ENCODE data around the gene TMPRSS9.

TMPRSS9 gene

GRCh38 chr19:2339644-2340310 lies 20.3 kb upstream of the TMPRSS9 start:
- Histone ChIP-seq H3K27me3 (ENCODE audit: control insufficient read depth, insufficient read depth, low read length) (no peaks in the 10 kb centered on the region), H3K4me2 (ENCODE audit: low read length) (no peak overlapping the region), H3K4me3 (ENCODE audit: low read depth, low read length) (no peak overlapping the region), H3K36me3 (ENCODE audit: control insufficient read depth, insufficient read depth, low read length) (no peaks in the 10 kb centered on the region), H3K79me2 (peaks cover 7% of the 10 kb centered on the region), H3K27ac (no peak overlapping the region), H3K9ac (no peak overlapping the region), H3K9me3 (ENCODE audit: control insufficient read depth, low read length) (no peaks in the 10 kb centered on the region), H3K4me1 (no peaks in the 10 kb centered on the region), H2AFZ (no peak overlapping the region)
- TF ChIP-seq, protein P1, sequence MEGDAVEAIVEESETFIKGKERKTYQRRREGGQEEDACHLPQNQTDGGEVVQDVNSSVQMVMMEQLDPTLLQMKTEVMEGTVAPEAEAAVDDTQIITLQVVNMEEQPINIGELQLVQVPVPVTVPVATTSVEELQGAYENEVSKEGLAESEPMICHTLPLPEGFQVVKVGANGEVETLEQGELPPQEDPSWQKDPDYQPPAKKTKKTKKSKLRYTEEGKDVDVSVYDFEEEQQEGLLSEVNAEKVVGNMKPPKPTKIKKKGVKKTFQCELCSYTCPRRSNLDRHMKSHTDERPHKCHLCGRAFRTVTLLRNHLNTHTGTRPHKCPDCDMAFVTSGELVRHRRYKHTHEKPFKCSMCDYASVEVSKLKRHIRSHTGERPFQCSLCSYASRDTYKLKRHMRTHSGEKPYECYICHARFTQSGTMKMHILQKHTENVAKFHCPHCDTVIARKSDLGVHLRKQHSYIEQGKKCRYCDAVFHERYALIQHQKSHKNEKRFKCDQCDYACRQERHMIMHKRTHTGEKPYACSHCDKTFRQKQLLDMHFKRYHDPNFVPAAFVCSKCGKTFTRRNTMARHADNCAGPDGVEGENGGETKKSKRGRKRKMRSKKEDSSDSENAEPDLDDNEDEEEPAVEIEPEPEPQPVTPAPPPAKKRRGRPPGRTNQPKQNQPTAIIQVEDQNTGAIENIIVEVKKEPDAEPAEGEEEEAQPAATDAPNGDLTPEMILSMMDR (IDR thresholded peaks at IDR 0.05): no peak

DNA sequence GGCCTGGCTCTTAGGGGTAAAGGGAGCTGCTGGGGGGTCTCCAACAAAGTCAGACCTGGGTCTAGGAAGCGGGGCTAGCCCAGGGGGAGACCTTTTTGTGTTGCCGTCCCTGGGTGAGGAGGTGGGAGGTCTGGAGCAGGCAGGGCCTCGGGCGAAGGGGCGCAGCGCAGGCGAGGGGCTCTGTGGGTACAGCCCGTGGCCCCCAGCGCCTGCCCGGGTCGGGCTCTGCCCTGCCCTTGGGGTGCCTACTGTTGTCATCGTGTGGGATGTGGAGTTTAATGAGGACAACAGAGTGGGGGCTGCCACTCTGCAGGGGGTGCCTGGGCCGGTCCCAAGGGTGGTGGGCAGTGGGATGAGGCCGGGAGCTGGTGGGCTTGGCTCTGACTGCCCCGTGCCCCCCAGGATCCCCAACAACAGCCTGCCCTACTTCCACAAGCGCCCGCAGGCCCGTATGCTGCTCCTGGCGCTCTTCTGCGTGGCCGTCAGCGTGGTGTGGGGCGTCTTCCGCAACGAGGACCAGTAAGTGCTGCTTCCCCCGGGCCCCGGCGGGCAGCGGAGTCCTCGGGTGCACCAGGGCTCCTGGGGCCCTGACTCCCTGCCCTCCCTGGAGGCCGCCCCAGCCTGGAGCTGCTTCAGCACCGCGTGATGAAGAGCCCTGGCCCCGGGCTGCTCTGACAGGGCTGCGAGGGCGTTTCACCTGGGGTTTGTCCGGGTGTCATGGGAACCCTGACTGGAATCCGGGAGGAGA lies 19.4 kb upstream of the TMPRSS9 start:
- H3K4me3 ChIP-seq (ENCODE audit: low read depth, low read length): no peak overlapping the region
- no peaks in the 10 kb centered on the region for H3K4me1 ChIP-seq
- peaks cover 4% of the 10 kb centered on the region for H3K79me2 ChIP-seq
- no peak overlapping the region for H2AFZ ChIP-seq
- no peaks in the 10 kb centered on the region for H3K27me3 ChIP-seq (ENCODE audit: control insufficient read depth, insufficient read depth, low read length)
- no peaks in the 10 kb centered on the region for H3K36me3 ChIP-seq (ENCODE audit: control insufficient read depth, insufficient read depth, low read length)
- TF ChIP-seq, protein P1 (IDR thresholded peaks at IDR 0.05): no peak
- no peak overlapping the region for H3K9ac ChIP-seq
- no peak overlapping the region for H3K27ac ChIP-seq
- H3K4me2 ChIP-seq (ENCODE audit: low read length): no peak overlapping the region
- H3K9me3 ChIP-seq (ENCODE audit: control insufficient read depth, low read length): no peaks in the 10 kb centered on the region

DNA sequence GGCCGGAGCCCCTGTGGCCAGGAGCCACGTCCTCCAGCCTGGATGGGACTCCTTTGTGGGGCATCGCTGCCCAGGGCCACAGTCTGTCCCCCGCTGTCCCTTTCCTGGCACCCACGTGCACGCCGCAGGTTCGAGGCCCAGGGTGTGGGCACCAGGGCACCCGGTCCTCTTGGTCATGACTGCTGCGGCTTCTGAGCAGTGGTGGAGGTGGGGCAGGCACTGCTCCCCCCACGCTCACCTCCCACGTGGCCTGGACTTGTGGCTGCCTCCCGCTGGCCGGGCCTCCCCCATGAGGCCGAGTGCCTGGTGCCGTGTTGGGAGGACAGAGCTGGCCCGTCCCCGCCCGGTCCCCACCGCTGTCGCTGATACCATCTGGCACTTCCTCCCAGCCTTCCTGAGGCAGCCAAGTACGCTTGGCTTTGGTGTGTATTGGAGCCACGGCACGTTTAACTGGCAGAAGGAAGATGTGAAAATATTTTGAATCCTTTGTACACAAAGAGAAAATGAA lies 18.8 kb upstream of the TMPRSS9 start:
- TF ChIP-seq, protein P1 (IDR thresholded peaks at IDR 0.05): no peak
- Histone ChIP-seq H3K4me2 (ENCODE audit: low read length) (no peak overlapping the region), H3K27me3 (ENCODE audit: control insufficient read depth, insufficient read depth, low read length) (no peaks in the 10 kb centered on the region), H3K9ac (no peak overlapping the region), H3K4me1 (no peaks in the 10 kb centered on the region), H3K27ac (no peak overlapping the region), H3K79me2 (peaks cover 2% of the 10 kb centered on the region), H3K9me3 (ENCODE audit: control insufficient read depth, low read length) (no peaks in the 10 kb centered on the region), H3K4me3 (ENCODE audit: low read depth, low read length) (no peak overlapping the region), H3K36me3 (ENCODE audit: control insufficient read depth, insufficient read depth, low read length) (no peaks in the 10 kb centered on the region), H2AFZ (no peak overlapping the region)

DNA sequence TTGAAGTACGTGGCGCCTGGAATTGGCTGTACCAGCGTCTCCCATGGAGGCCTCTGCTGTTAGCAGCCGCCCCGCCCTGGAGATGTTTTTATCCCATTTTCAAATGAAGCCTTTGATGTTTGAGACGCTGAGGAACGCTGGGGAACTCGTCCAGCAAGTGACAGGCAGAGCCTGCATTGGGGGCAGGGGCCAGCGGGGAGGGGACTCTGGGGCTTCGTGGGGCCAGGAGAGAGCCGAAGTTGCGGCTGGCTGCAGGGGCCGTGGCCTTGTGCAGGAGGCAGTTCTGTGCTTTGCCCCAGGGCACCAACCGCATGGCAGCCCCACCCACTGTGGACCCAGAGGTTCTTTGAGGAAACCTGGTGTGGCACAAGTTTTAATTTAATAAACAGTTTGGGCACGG lies 18.1 kb upstream of the TMPRSS9 start:
- peaks cover 2% of the 10 kb centered on the region for H3K79me2 ChIP-seq
- H3K4me2 ChIP-seq (ENCODE audit: low read length): no peak overlapping the region
- H3K9ac ChIP-seq: no peak overlapping the region
- H3K27me3 ChIP-seq (ENCODE audit: control insufficient read depth, insufficient read depth, low read length): no peaks in the 10 kb centered on the region
- no peaks in the 10 kb centered on the region for H3K9me3 ChIP-seq (ENCODE audit: control insufficient read depth, low read length)
- H3K4me1 ChIP-seq: no peaks in the 10 kb centered on the region
- no peak overlapping the region for H2AFZ ChIP-seq
- no peak overlapping the region for H3K4me3 ChIP-seq (ENCODE audit: low read depth, low read length)
- no peak overlapping the region for H3K27ac ChIP-seq
- TF ChIP-seq, protein P1 (IDR thresholded peaks at IDR 0.05): no peak
- H3K36me3 ChIP-seq (ENCODE audit: control insufficient read depth, insufficient read depth, low read length): no peaks in the 10 kb centered on the region
